Kidney glomerular epithelial cell (primary cell): ENCODE measurements around the gene GUCA2B.

ENCODE experiments used
- DNase-seq: peaks from one replicate; lab custom pipeline; 2025; lab: John Stamatoyannopoulos, UW

GUCA2B gene

DNA sequence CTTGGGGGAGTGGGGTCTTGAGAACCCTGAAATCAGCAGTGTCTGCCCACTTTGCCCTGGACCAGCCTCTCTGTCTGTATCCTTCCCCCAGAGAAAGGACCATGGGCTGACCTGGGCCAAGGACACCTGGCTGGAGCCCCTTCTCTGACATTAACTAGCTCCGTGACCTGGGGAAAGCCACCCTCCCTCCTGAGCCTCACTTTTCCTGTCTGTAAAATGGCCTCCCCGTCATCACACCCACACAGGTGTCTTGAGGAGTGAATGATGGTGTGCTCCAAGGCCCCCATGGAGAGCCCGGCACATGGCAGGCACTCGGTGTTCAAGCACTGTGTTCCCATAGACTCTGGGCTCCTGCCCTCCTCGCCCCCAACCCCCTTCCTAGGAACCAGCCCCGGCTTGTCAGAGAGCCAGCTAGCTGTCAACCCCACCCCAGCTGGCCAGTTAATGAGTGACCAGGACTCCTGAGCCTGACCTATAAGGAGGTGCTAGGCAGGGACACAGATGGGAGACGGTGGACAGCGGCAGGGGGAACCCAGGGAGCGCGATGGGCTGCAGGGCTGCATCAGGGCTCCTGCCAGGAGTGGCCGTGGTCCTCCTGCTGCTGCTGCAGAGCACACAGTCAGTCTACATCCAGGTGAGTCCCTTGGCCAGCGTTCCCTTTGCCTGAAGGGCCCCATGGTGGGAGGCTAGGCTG lies at the start of gene GUCA2B:
Gene GUCA2B, plus strand, starts transcription at position 504 of the 694 bp plus-strand sequence. Its CDS starts 41 bp downstream, at position 545.
- no peak for DNase-seq

- DNase-seq: no peak
Measured at GRCh38 chr1:42105025-42105424, 48.2 kb upstream of the GUCA2B start.

- DNase-seq: no peak
Measured at GRCh38 chr1:42108309-42108708, 44.9 kb upstream of the GUCA2B start.

- no peak for DNase-seq
Measured at GRCh38 chr1:42109600-42109999, 43.6 kb upstream of the GUCA2B start.

- no peak for DNase-seq
Measured at GRCh38 chr1:42114229-42114628, 39.0 kb upstream of the GUCA2B start.

DNA sequence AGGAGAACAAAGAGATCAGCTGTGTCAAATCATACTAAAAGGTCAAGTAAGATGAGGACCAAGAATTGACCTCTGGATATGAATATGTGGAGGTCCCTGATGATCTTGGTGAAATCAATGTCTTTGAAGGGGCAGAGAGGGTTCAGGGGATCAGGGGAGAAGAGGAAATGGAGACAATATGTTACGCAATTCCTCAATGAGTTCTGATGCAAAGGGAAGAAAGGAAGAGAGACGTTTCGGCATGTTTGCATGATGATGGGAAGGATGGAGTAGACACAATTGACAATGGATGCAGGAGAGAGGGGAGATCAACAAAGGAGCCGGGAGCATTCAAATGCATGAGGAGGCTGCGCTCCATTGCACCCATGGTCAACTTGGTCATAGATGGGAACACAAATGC lies 36.0 kb upstream of the GUCA2B start:
- no peak for DNase-seq

DNA sequence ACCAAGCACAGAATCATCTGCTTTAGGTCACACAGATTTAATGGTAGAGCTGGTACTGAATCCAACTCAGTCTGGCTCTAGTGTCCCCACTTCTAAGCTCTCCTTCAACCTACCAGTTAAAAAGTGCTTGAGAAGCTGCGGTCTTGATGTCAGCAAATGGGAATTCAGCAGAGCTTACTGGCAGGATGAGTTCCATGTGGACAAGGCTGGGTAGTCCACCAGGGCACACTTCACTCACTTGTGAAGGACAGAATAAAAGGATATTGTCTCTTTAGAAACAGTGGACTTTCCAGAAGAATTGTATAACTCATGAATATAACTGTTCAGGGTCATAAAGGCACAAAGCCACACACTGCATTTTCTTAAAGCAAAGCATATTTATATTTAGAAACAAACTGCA lies 35.1 kb upstream of the GUCA2B start:
- no peak for DNase-seq

DNA sequence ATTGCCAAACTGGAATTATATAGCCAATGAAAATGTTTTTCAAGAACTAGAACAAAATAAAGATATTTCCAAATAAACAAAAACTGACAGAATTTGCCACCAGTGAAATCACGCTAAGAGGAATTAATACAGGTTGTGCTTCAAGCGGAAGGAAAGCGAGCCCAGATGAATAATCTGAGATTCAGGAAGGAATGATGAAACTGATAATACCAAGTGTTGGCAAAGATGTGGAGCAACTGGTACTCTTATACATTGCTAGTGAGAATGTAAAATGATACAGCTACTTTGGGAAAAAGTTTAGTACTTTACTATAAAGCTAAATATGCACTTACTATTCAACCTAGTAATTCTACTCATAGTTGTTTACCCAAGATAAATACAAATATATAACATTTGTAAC lies 30.8 kb upstream of the GUCA2B start:
- no peak for DNase-seq

DNA sequence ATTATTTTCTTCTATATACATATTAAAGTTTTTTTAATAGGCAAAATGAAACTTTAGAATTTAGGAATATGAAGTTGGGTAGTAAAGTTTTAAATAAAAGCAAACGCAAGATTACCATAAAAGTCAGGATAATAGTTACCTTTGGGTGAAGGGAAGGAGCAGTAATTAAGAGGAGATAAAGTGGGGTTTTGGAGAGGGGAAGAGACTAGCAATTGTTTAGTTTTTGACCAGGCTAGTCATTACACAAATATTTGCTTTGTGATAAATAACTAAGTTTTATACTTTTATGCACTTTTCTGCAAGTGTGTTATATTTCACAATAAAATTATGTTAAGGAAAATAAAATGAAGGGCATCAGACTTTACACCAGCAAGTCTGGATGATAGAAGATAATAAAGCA lies 27.7 kb upstream of the GUCA2B start:
- no peak for DNase-seq

DNA sequence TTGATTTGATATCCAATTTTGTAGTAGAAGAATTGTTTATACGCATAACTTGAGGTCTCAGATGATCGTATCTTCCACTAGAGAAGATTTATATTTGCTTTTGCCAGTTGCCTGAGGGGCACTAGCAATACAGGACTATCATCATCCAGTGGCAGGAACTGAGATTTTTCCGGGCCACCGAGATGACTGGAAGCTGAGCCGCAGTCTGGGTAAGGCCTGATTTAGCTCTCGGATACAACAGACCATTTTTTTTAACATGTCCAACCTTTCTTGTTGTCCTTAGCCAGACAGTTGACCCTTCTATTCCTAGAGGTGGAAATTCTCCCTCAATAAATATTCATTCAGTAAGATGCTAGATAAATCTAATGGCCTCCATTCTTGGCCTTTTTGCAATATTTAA lies 25.4 kb upstream of the GUCA2B start:
- DNase-seq: no peak

GRCh38 chr1:42128499-42128898 lies 24.7 kb upstream of the GUCA2B start:
- DNase-seq: no peak

- DNase-seq: no peak
Measured at GRCh38 chr1:42128964-42129363, 24.2 kb upstream of the GUCA2B start.

DNA sequence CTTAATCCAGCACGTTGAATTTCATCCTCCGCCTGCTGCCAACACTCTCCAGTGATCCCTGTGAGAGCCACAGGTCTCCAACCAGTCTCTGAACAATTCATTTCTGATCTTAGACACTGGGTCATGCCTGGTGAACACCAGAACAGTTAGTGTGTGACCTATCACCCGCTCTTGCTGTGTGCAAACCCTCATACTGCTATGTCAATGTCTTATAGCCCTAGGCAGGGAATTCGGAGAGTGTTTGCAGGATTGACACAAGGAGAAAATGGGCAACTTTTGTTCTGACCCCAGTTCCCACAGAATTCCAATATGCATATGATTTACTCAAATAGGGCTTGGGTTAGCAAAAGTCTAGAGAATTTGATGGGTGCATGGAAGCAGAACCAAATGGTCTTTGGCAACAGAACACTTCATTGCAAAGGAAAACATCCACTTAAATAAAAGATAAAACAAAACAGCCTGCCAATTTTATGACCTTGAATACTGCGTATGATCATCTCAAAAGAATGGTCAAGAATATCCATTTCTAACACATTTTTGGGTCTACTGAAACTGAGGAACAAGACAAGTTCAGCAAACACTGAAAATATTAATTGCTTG lies 23.0 kb upstream of the GUCA2B start:
- DNase-seq: no peak

- no peak for DNase-seq
Measured at GRCh38 chr1:42133390-42133789, 19.8 kb upstream of the GUCA2B start.

GRCh38 chr1:42133809-42134526 lies 19.2 kb upstream of the GUCA2B start:
- no peak for DNase-seq

DNA sequence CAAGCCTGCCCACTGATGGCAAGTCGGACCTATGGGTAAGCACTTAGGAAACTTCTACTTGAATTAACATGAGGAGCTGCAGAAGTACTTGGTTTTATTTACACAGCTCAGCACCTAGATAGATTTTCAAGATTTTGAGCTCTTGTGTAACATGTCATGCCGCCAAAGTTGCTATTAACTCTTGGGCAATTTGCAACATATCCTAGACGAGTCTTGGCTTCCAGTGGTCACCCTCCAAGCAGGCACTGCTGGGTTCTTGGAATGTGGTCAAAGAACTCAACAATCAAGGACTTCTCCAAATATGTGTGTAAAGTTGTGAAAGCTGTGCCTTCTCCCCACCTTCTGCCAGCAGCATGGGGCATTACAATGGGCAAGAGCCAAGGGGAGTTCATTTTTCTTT lies 17.8 kb upstream of the GUCA2B start:
- no peak for DNase-seq

GRCh38 chr1:42136466-42136865 lies 16.7 kb upstream of the GUCA2B start:
- no peak for DNase-seq

DNA sequence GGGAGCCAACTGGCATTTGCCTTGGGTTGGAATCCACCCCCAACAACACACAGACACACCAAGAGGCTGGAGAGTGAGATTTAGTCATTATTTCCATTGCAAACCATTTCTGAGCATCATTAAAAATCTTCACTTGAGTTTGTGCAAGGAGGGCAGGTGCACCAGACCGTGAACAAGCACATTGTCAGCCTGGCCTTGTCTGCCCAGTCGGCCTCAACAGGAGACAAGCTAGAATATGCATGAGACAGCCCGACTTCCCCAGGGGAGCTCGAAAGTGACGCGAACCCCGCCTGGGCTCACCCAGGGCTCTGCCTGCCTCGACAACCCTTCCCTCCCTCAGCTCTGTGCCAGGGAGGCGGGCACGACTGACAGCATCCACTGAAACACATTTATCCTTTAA lies 15.4 kb upstream of the GUCA2B start:
- DNase-seq: peak; percentile 27

GRCh38 chr1:42138586-42138985 lies 14.6 kb upstream of the GUCA2B start:
- DNase-seq: no peak

DNA sequence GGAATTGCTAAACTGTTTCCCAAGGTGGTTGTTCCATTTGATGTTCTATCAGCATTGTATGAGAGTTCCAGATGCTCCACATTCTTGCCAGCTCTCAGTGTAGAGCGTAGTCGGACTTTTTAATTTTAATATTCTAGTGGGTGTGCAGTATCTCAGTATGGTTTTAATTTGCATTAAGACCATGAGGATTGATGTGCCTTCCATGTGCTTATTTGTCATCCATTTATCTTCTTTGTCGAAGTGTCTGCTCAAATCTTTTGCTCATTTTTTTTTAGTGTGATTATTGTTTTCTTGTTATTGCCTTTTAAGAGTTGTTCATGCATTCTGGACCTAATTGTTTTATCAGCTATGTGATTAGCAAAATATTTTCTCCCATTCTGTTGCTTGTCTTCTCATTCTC lies 13.8 kb upstream of the GUCA2B start:
- DNase-seq: no peak

GRCh38 chr1:42140191-42140590 lies 13.0 kb upstream of the GUCA2B start:
- no peak for DNase-seq

DNA sequence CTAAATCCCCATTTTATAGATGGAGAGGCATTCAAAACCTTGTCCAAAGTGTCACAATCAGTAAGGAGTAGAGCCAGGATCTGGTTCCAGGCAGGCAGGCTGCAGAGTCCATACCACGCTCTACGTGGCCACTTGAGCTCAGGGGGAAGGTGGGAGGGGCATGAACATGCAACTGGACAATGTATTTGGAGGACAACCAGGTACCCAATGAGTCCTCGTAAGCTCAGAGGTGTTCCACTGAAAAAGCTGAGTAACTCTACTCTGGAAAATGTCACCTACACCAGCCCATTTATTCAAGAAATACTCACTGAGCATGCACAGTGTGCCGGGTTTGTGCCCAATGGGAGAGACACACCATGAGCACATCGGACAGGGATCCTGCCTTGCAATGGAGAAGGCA lies 11.2 kb upstream of the GUCA2B start:
- DNase-seq: no peak

DNA sequence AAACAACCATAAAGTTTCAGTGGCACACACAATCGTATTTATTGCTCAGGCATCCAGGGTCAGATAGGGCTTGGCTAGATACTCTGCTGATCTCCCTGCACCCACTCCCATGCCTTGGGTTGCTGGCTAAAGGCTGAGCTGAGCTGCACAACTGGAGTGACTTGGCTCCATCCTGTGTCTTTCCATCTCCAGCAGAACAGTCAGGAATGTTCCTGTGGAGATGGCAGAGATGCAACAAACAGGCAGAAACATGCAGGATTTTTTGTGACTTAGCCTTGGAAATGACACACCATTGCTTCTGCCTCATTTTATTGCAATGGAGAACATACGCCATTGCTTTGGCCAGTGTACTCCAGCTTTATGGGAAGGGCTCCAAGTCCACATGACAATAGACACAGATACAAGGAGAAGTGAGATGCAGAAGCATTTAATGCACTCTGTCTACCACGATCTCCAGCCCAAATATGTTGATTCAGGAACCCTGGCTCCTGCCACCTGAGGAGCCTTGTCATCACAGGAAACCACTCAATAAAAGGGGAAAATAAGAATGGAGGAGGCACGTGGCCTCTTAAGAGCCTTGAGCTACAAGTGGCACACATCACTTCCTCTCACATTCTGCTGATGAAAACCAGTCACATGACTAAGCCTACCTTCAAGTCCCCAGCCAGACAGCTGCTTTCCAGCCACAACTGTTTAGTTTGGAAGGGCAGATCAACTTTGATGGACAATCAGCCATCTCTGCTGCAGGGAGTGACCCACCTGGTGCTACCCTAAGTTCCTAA lies 10.1 kb upstream of the GUCA2B start:
- DNase-seq: no peak
